Measurements from ENCODE around the gene LGI2. TPM values are rescaled to one million over a fixed set of nuclear protein-coding genes. Genes with fewer than 3 reads are reported as not detected.

LGI2 gene, protein sequence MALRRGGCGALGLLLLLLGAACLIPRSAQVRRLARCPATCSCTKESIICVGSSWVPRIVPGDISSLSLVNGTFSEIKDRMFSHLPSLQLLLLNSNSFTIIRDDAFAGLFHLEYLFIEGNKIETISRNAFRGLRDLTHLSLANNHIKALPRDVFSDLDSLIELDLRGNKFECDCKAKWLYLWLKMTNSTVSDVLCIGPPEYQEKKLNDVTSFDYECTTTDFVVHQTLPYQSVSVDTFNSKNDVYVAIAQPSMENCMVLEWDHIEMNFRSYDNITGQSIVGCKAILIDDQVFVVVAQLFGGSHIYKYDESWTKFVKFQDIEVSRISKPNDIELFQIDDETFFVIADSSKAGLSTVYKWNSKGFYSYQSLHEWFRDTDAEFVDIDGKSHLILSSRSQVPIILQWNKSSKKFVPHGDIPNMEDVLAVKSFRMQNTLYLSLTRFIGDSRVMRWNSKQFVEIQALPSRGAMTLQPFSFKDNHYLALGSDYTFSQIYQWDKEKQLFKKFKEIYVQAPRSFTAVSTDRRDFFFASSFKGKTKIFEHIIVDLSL
- total RNA-seq = not detected in 2 replicates

DNA sequence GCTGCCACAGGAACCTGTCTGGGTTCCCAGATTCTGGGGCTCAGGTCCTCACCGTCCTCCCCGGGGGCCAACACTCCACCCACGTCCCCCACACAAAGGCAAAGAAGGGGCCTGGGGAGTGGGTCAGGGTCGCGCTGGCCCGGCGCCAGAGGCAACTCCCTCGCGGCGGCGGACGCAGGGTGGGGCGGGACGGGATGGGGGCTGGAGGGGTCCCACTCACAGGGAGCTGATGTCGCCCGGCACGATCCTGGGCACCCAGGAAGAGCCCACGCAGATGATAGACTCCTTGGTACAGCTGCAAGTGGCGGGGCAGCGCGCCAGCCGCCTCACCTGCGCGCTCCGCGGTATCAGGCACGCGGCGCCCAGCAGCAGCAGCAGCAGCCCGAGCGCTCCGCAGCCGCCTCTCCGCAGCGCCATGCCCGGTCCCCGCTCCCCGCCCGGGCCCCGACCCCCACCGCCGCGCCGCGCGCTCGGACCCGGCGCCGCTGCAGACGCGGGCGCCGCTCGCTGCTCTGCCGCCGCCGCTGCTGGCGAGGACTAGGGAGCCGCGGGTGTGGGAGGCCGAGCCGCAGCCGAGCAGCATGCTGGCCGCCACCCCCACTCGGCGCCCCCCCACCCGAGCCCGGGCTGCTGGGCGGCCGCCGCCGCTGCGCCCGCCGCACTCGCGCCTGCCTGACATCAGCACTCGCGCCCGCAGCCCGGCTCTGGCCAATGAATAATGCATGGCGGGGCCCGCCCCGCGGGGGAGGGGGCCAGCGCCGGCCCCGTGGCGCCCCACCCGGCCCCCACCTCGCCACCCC is at the start of gene LGI2:
Gene LGI2, minus strand, starts transcription at position 670 of the 800 bp plus-strand sequence. Its CDS starts 253 bp downstream, at position 417.

Other genes with a start within 250 kb of the LGI2 start
- gene SOD3, start 235.4 kb downstream of the LGI2 start, total RNA-seq = 7.3 and 17.2 TPM in 2 replicates
- gene CCDC149, start 117.9 kb downstream of the LGI2 start, total RNA-seq = 19.7 and 23.7 TPM in 2 replicates
- gene SEPSECS, start 129.5 kb upstream of the LGI2 start, total RNA-seq = 9.8 and 9.9 TPM in 2 replicates
- 25.6 and 26.1 TPM in 2 replicates for gene PI4K2B, start 203.1 kb upstream of the LGI2 start, total RNA-seq

All from hair follicle dermal papilla cell (primary cell).